Cardiac muscle cell (in vitro differentiated cells and primary cell): ENCODE results near the gene TSC22D4. TPM values are rescaled to one million over a fixed set of nuclear protein-coding genes. Genes with fewer than 3 reads are reported as not detected.

Source experiments
- DNase-seq, 2 donors: peaks; one replicate each; pipeline versions ENCODE4 v3.0.0 to v3.0.0-alpha.2; 2010 to 2017; ENCODE audit warnings: low read depth in 1 of 2, low spot score in 1 of 2
- H3K27ac ChIP-seq: fragments of 200-600 bp; sonication (generic); 2 replicates; pipeline ENCODE4 v1.5.1; 2016
- H3K27me3 ChIP-seq: fragments of 200-600 bp; sonication (generic); 2 replicates; pipeline ENCODE4 v1.6.0; 2016; ENCODE audit warnings: control low read depth
- H3K36me3 ChIP-seq: fragments of 200-600 bp; sonication (generic); 2 replicates; pipeline ENCODE4 v1.5.1; 2016; ENCODE audit warnings: control low read depth
- H3K4me1 ChIP-seq: fragments of 200-600 bp; sonication (generic); 2 replicates; pipeline ENCODE4 v1.8.1; 2017; ENCODE audit warnings: low read depth, mild to moderate bottlenecking, mixed run types
- H3K4me3 ChIP-seq: fragments of 200-600 bp; sonication (generic); 2 replicates; pipeline ENCODE4 v1.5.1; 2016; ENCODE audit warnings: mild to moderate bottlenecking
- H3K9me3 ChIP-seq: fragments of 200-600 bp; sonication (generic); 2 replicates; pipeline ENCODE4 v1.5.1; 2017; ENCODE audit warnings: low read depth, mild to moderate bottlenecking, control low read depth
- polyA plus RNA-seq: library from polyadenylated mRNA; unstranded; fragments of >200 nt; fragmentation: Nextera tagmentation; extraction: Ambion mirVana; gene quantifications from 2 replicates; pipeline ENCODE4 v1.2.1, GENCODE V29; 2016
- total RNA-seq: library from RNA; depleted of rRNA; stranded (reverse); fragments of >200 nt; gene quantifications from 2 replicates; pipeline ENCODE4 v1.2.3, GENCODE V29; 2016
- TF ChIP-seq, protein P1 (sequence below): IDR thresholded peaks from 2 replicates; pipeline ENCODE4 v1.5.1; 2012; ENCODE audit warnings: low read depth, mild to moderate bottlenecking, low read length

The TSC22D4 gene
- total and polyA plus RNA-seq, 2 experiments from 2014 or later, result 91.9 to 133 TPM

DNA sequence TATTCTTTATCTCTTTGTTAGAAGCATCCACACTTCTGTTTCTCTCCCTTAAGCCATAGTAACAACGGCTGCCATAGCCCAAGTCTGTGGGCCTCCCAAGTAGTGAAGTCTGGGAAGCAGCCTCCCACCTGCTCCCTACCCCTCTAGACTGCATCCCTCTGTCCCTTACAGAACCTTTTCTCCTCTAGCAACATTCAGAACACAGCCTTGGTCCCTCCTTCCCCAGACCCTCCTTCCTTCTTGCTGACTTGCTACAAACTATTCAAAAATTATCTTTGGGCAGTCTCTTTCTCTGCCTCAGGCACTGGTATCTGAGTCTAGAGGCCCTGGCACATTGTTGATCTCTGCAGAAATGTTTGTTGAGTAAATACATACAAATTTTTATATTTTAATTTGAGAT is 2.5 kb upstream of the TSC22D4 start:
- H3K27ac ChIP-seq, result no peak overlapping the region
- H3K36me3 ChIP-seq, result no peaks in the 10 kb centered on the region
- H3K27me3 ChIP-seq, result no peaks in the 10 kb centered on the region
- TF ChIP-seq, protein P1, sequence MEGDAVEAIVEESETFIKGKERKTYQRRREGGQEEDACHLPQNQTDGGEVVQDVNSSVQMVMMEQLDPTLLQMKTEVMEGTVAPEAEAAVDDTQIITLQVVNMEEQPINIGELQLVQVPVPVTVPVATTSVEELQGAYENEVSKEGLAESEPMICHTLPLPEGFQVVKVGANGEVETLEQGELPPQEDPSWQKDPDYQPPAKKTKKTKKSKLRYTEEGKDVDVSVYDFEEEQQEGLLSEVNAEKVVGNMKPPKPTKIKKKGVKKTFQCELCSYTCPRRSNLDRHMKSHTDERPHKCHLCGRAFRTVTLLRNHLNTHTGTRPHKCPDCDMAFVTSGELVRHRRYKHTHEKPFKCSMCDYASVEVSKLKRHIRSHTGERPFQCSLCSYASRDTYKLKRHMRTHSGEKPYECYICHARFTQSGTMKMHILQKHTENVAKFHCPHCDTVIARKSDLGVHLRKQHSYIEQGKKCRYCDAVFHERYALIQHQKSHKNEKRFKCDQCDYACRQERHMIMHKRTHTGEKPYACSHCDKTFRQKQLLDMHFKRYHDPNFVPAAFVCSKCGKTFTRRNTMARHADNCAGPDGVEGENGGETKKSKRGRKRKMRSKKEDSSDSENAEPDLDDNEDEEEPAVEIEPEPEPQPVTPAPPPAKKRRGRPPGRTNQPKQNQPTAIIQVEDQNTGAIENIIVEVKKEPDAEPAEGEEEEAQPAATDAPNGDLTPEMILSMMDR, result no peak
- DNase-seq, result no peak
- H3K9me3 ChIP-seq, result no peaks in the 10 kb centered on the region
- H3K4me1 ChIP-seq, result peaks cover 34% of the 10 kb centered on the region
- no peak overlapping the region for H3K4me3 ChIP-seq

DNA sequence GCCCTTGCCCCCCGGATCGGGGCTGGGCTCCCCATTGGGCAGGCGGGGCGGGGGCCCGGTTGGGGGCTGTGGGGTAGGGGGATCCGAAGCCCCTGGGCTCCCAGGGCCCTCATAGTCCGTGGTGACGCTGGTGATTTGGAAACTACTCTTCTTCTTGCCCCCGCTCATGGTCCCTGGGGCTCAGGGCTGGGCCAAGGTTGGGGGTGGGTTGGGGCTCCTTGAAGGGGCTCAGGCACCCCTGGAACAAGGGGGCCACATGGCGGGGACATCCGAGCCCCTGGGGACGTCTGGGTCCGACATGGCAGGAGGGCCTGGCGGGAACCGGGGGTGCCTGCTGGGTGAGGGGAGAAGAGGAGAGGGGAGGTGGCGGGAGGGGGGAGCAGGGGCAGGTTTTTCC is 1.1 kb downstream of the TSC22D4 start:
- H3K27me3 ChIP-seq, result no peaks in the 10 kb centered on the region
- no peaks in the 10 kb centered on the region for H3K9me3 ChIP-seq
- TF ChIP-seq, protein P1, result no peak
- no peak for DNase-seq
- H3K36me3 ChIP-seq, result peaks cover 13% of the 10 kb centered on the region
- H3K4me3 ChIP-seq, result peak overlapping the region; percentile 89
- peaks cover 30% of the 10 kb centered on the region for H3K4me1 ChIP-seq
- H3K27ac ChIP-seq, result peak overlapping the region; percentile 87

DNA sequence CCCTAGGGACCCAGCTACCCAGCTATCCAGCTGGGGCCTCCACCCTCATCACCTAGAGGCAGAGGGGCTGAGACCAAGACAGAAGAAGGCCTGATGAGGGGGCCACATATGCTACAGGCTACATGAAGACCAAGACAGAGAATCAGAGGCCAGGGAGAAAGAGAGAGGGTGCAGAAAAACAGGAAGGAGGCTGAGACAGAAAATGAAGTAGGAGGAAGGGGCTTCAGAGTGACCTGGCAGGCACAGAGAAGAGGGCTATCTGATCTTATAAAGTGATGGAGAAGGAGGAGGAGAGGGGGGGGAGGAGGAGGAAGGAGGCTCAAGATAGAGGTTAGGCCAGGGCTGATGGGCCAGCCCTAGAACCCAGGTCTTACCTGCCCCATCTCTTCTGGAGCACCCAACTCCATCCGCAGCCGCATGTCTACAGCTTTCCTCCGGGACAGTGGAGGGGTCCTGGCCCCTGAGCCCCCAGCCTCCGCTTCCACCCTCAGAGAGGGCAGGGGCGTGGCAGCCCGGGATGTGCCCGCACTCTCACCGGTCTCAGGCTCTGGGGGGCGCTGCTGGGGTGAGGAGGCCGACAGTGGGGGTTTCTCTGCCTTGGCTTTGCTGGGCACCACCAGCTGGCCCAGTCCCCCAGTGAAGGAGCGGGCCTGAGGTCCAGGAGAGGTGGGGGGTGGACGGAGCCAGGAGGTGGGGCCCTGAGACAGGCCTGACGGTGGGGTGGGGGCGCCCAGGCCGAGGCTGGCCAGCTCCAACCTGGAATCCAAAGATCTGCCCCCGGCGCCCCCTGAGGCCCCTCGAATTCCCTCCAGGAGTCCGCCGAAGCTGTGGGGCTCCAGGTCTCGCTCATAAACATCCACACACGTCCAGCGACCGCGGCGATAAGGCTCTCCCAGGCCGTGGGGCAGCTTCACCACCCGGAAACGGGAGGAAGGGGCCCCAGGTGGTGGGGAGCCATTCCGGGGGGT is 1.8 kb downstream of the TSC22D4 start:
- H3K27me3 ChIP-seq, result no peaks in the 10 kb centered on the region
- TF ChIP-seq, protein P1, result peak; percentile 43
- H3K4me1 ChIP-seq, result peaks cover 30% of the 10 kb centered on the region
- H3K4me3 ChIP-seq, result peak overlapping the region; percentile 89
- DNase-seq, result no peak
- no peaks in the 10 kb centered on the region for H3K9me3 ChIP-seq
- H3K36me3 ChIP-seq, result peaks cover 14% of the 10 kb centered on the region
- H3K27ac ChIP-seq, result peak overlapping the region; percentile 87

DNA sequence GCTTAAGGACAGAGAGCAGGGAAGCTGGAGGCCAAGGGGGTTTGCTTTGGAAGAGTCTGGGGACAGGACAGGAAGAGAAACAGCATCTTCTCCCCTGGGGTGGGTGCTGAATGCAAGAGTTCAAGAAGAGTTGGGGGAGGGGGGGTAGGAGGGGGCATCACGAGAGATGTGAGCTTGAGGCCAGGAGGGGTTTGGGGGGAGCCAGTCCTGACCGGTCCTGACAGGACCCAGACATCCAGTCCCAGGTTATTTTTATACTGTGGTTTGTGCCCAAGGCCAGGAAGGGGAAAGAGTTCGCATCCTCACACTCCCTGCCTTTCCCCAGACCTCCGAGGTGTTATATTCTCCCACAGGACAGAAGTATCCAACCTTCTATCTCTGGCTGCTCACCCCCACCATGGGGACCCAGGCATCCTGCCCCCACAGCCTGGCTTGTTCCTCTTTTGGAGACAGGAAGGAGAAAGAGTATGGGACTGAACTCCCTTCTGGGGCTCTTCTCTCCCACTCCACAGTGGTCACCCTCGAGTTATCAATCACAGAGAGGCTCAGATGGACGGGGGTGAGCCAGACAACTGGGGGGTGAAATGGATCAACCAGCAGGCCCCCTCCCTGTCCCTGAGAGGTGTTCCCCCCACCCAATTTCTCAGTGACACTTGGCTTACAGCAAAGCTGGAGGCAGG is 2.8 kb downstream of the TSC22D4 start:
- H3K4me3 ChIP-seq, result peak overlapping the region; percentile 89
- H3K4me1 ChIP-seq, result peaks cover 30% of the 10 kb centered on the region
- TF ChIP-seq, protein P1, result no peak
- H3K36me3 ChIP-seq, result peaks cover 14% of the 10 kb centered on the region
- no peaks in the 10 kb centered on the region for H3K27me3 ChIP-seq
- DNase-seq, result peak in 1 of 2 donors; percentile 37
- no peaks in the 10 kb centered on the region for H3K9me3 ChIP-seq
- peak overlapping the region; percentile 87 for H3K27ac ChIP-seq

DNA sequence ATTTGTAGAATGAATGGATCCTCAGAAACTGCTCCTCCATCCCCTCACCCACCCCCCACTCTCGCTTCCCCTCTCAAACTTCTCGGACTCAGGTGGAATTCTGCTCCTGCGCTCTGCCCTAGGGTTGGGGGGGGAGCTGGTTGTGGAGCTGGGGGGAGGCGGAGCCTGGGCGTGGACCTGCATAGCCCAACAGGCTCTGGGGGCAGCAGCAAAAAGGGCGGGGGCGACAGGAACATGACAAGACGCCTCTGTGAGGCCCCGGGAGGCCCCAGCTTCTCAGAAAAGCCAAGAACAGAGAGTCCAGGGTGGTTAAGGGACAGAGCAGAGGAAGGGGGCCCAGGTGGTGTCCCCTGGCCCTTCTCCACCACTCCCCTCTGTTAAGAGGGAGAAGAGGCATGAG is 3.5 kb downstream of the TSC22D4 start:
- peak overlapping the region; percentile 87 for H3K27ac ChIP-seq
- peaks cover 30% of the 10 kb centered on the region for H3K4me1 ChIP-seq
- TF ChIP-seq, protein P1, result no peak
- no peaks in the 10 kb centered on the region for H3K9me3 ChIP-seq
- peak overlapping the region; percentile 89 for H3K4me3 ChIP-seq
- H3K27me3 ChIP-seq, result no peaks in the 10 kb centered on the region
- DNase-seq, result peak in 1 of 2 donors; percentile 71
- peaks cover 14% of the 10 kb centered on the region for H3K36me3 ChIP-seq
